Measurements from ENCODE around the gene CD300C. TPM values are rescaled to one million over a fixed set of nuclear protein-coding genes. Genes with fewer than 3 reads are reported as not detected.
"Not testable (repeated sequence)": the region's sequence is repeated elsewhere in the genome, so short reads cannot be mapped to it uniquely, and the experiment has no call there.

Gene CD300C
- total RNA-seq, 4 donors from 2014 or later = 0.15 to 1.5 (median 0.75) TPM

- no peak for TF ChIP-seq POLR2A (IDR thresholded peaks at IDR 0.05)
- TF ChIP-seq, protein P1, sequence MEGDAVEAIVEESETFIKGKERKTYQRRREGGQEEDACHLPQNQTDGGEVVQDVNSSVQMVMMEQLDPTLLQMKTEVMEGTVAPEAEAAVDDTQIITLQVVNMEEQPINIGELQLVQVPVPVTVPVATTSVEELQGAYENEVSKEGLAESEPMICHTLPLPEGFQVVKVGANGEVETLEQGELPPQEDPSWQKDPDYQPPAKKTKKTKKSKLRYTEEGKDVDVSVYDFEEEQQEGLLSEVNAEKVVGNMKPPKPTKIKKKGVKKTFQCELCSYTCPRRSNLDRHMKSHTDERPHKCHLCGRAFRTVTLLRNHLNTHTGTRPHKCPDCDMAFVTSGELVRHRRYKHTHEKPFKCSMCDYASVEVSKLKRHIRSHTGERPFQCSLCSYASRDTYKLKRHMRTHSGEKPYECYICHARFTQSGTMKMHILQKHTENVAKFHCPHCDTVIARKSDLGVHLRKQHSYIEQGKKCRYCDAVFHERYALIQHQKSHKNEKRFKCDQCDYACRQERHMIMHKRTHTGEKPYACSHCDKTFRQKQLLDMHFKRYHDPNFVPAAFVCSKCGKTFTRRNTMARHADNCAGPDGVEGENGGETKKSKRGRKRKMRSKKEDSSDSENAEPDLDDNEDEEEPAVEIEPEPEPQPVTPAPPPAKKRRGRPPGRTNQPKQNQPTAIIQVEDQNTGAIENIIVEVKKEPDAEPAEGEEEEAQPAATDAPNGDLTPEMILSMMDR (IDR thresholded peaks at IDR 0.05) = no peak
- WGBS, 2 donors = 80 to 83% methylated on average over 14 of the region's 14 CpGs
- no peak for DNase-seq (ENCODE audit: low spot score in 2 of 2)
- intact Hi-C loops (cut with DNase I; ENCODE audit: low total_unique reads) = no loop called here
- H3K4me3 ChIP-seq (ENCODE audit: low read depth, poor library complexity, severe bottlenecking) = no peak overlapping the region
Measured at GRCh38 chr17:74584292-74585060, 38.6 kb upstream of the CD300C start.

DNA sequence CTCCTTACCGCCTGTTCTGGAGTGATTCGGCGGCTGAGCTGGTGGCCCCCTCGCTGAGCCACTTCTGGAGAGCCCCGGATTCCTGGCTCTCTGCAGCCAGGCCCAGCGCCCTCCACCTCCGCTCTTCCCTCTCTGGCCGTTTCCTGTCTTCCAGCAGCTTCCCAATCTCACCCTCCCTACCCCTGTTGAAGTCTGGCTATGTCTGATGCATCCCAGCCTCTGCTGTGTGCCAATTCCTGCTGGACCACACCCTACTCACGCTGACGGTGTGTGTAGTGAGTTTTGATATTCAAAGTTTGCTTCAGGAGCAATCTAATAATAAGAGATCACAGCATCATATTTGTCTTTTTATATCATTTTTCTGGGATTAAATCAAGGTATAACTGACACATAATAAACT lies 36.7 kb upstream of the CD300C start:
- TF ChIP-seq, protein P1 (IDR thresholded peaks at IDR 0.05) = no peak
- TF ChIP-seq POLR2A (IDR thresholded peaks at IDR 0.05) = no peak
- no peak overlapping the region for H3K4me3 ChIP-seq (ENCODE audit: low read depth, poor library complexity, severe bottlenecking)
- WGBS, 2 donors = 57 to 63% methylated on average over 10 of the region's 10 CpGs
- DNase-seq (ENCODE audit: low spot score in 2 of 2) = no peak
- intact Hi-C loops (cut with DNase I; ENCODE audit: low total_unique reads) = no loop called here

DNA sequence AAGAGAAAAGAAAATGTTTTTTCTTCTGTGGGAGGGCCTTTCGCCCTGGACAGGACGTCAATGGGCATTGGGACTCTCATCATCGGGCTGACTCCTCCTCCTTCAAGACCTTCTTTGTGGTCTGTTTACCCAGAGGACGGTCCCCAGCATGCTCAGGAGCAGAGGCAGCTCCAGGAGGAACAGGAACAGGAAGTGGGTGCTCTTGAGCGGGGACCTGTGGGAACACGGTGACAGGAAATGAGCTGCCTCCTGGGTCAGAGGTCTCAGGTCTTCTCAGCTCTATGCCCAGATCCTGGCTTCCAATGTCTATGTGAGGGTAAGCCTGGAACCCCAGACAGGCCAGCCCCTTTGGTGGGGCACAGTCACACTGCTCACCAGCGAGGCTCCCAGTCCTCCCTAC lies 34.0 kb upstream of the CD300C start:
- no peak overlapping the region for H3K4me3 ChIP-seq (ENCODE audit: low read depth, poor library complexity, severe bottlenecking)
- no peak for DNase-seq (ENCODE audit: low spot score in 2 of 2)
- intact Hi-C loops (cut with DNase I; ENCODE audit: low total_unique reads) = no loop called here
- TF ChIP-seq, protein P1 (IDR thresholded peaks at IDR 0.05) = no peak
- TF ChIP-seq POLR2A (IDR thresholded peaks at IDR 0.05) = no peak
- 67 to 68% methylated on average over 7 of the region's 7 CpGs for WGBS, 2 donors

- intact Hi-C loops (cut with DNase I; ENCODE audit: low total_unique reads) = no loop called here
- TF ChIP-seq POLR2A (IDR thresholded peaks at IDR 0.05) = no peak
- TF ChIP-seq, protein P1 (IDR thresholded peaks at IDR 0.05) = no peak
- no peak for DNase-seq (ENCODE audit: low spot score in 2 of 2)
- H3K4me3 ChIP-seq (ENCODE audit: low read depth, poor library complexity, severe bottlenecking) = no peak overlapping the region
- 82 to 84% methylated on average over 9 of the region's 9 CpGs for WGBS, 2 donors
Measured at GRCh38 chr17:74578979-74579378, 33.1 kb upstream of the CD300C start.

DNA sequence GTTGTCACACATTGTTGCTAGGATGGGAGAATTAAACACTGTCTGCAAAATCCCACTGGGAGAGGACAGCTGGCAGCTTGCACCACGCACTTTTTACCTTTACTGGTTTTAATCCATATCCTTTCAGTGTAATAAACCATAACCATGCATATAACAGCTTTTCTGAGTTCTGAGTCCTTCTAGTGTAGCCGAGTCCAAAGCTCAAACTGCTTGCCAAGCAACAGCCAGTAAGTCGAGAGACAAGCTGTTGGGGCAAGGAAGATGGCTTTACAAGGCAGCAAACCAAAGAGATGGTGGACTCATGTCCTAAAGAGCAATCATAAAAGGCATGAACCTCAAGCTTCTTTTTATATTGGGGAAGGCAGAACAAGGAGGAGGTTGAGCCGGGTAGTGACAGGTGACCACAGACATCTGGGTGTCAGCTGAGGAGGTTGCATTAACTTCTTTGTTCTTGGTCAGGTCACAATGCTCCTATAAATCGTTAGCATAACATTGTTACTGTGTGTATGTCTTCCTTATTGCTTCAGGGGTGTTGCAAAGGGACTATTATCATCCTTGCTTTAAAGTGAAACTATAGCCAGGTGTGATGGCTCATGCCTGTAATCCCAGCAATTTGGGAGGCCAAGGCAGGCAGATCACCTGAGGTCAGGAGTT lies 28.7 kb upstream of the CD300C start:
- no peak overlapping the region for H3K4me3 ChIP-seq (ENCODE audit: low read depth, poor library complexity, severe bottlenecking)
- no peak for DNase-seq (ENCODE audit: low spot score in 2 of 2)
- TF ChIP-seq, protein P1 (IDR thresholded peaks at IDR 0.05) = no peak
- no peak for TF ChIP-seq POLR2A (IDR thresholded peaks at IDR 0.05)
- intact Hi-C loops (cut with DNase I; ENCODE audit: low total_unique reads) = no loop called here
- 60 to 70% methylated on average over 5 of the region's 5 CpGs for WGBS, 2 donors

GRCh38 chr17:74573635-74574034 lies 27.7 kb upstream of the CD300C start:
- DNase-seq (ENCODE audit: low spot score in 2 of 2); H3K4me3 ChIP-seq (ENCODE audit: low read depth, poor library complexity, severe bottlenecking); intact Hi-C loops (cut with DNase I; ENCODE audit: low total_unique reads): not testable (repeated sequence)
